ENCODE results near the gene ASPDH. TPM values are rescaled to one million over a fixed set of nuclear protein-coding genes. Genes with fewer than 3 reads are reported as not detected.

ASPDH gene
- total RNA-seq (ENCODE audit: unreplicated experiment): not detected
- long read RNA-seq: 0 reads

DNA sequence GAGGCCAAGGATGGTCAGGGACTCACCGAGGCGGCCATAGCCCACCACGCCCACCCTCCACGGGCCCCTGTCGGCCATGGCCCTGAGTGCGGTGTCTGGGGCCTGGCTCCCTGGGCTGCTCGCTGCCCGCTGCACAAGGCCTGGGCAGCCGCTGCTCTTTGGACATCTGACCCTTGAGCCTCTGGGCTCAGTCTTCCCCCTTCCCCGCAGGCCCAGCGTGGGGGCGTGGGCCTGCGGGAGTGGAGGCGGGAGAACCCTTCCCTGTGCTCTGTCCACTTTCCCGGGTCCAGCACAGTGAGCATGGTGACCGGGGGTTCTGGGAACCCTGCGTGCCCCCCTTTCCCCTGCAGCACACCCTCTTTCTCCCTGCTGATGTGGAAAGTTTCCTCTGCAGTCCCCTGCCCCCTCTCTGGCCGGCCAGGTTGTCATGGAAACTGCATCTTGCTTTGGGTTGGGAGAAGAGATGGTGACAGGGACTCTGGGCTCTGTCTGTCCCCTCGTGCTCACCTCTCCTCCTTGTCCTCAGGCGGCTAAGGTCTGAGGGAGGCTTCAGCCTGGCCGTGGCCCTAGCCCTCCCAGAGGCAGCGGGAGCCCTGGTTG, at the start of gene ASPDH:
ASPDH (minus strand) TSS at position 168 of the 600 bp plus-strand sequence; CDS start at position 78, 90 bp downstream.
- Mint-ChIP-seq H3K9me3 (ENCODE audit: unreplicated experiment) (peaks cover 15% of the 10 kb centered on the region), H3K27ac (ENCODE audit: unreplicated experiment) (no peak within 1 kb of the TSS), H3K4me1 (ENCODE audit: unreplicated experiment) (no peaks in the 10 kb centered on the region), H3K36me3 (ENCODE audit: low read depth, unreplicated experiment) (peaks cover 10% of the 10 kb centered on the region), H3K27me3 (ENCODE audit: unreplicated experiment) (peaks cover 21% of the 10 kb centered on the region), H3K4me3 (ENCODE audit: unreplicated experiment) (no peak within 1 kb of the TSS)
- no peak for DNase-seq (ENCODE audit: low spot score)
- TF ChIP-seq, protein P1, sequence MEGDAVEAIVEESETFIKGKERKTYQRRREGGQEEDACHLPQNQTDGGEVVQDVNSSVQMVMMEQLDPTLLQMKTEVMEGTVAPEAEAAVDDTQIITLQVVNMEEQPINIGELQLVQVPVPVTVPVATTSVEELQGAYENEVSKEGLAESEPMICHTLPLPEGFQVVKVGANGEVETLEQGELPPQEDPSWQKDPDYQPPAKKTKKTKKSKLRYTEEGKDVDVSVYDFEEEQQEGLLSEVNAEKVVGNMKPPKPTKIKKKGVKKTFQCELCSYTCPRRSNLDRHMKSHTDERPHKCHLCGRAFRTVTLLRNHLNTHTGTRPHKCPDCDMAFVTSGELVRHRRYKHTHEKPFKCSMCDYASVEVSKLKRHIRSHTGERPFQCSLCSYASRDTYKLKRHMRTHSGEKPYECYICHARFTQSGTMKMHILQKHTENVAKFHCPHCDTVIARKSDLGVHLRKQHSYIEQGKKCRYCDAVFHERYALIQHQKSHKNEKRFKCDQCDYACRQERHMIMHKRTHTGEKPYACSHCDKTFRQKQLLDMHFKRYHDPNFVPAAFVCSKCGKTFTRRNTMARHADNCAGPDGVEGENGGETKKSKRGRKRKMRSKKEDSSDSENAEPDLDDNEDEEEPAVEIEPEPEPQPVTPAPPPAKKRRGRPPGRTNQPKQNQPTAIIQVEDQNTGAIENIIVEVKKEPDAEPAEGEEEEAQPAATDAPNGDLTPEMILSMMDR (IDR thresholded peaks at IDR 0.05; ENCODE audit: unreplicated experiment): no peak

GRCh38 chr19:50562996-50563395, 49.3 kb upstream of the ASPDH start:
- Mint-ChIP-seq H3K27ac (ENCODE audit: unreplicated experiment) (no peak overlapping the region), H3K27me3 (ENCODE audit: unreplicated experiment) (peaks cover 25% of the 10 kb centered on the region), H3K4me1 (ENCODE audit: unreplicated experiment) (no peaks in the 10 kb centered on the region), H3K9me3 (ENCODE audit: unreplicated experiment) (peaks cover 25% of the 10 kb centered on the region), H3K4me3 (ENCODE audit: unreplicated experiment) (peak overlapping the region; percentile 25), H3K36me3 (ENCODE audit: low read depth, unreplicated experiment) (peaks cover 20% of the 10 kb centered on the region)
- DNase-seq (ENCODE audit: low spot score): no peak
- TF ChIP-seq, protein P1 (IDR thresholded peaks at IDR 0.05; ENCODE audit: unreplicated experiment): no peak

- H3K9me3 Mint-ChIP-seq (ENCODE audit: unreplicated experiment): peaks cover 28% of the 10 kb centered on the region
- peaks cover 23% of the 10 kb centered on the region for H3K36me3 Mint-ChIP-seq (ENCODE audit: low read depth, unreplicated experiment)
- DNase-seq (ENCODE audit: low spot score): no peak
- TF ChIP-seq, protein P1 (IDR thresholded peaks at IDR 0.05; ENCODE audit: unreplicated experiment): no peak
- H3K27me3 Mint-ChIP-seq (ENCODE audit: unreplicated experiment): peaks cover 25% of the 10 kb centered on the region
- H3K4me3 Mint-ChIP-seq (ENCODE audit: unreplicated experiment): no peak overlapping the region
- no peak overlapping the region for H3K27ac Mint-ChIP-seq (ENCODE audit: unreplicated experiment)
- no peaks in the 10 kb centered on the region for H3K4me1 Mint-ChIP-seq (ENCODE audit: unreplicated experiment)
Measured at GRCh38 chr19:50562329-50562728, 48.6 kb upstream of the ASPDH start.

DNA sequence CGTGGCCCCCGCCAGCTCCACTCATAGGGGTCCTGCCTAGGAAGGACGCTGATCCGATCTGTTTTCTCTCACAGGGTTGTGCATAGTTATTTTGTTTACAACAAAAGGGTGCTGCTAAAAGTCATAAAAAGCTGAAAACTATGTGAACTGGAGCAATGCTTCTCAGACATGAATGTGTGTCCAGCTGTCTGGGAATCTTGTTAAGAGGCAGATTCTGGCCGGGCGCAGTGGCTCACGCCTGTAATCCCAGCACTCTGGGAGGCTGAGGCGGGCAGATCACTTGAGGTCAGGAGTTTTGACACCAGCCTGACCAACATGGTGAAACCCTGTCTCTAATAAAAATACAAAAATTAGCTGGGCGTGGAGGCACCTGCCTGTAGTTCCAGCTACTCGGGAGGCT, 45.9 kb upstream of the ASPDH start:
- no peak overlapping the region for H3K27ac Mint-ChIP-seq (ENCODE audit: unreplicated experiment)
- H3K4me3 Mint-ChIP-seq (ENCODE audit: unreplicated experiment): no peak overlapping the region
- peaks cover 27% of the 10 kb centered on the region for H3K9me3 Mint-ChIP-seq (ENCODE audit: unreplicated experiment)
- no peak for DNase-seq (ENCODE audit: low spot score)
- TF ChIP-seq, protein P1 (IDR thresholded peaks at IDR 0.05; ENCODE audit: unreplicated experiment): no peak
- peaks cover 17% of the 10 kb centered on the region for H3K27me3 Mint-ChIP-seq (ENCODE audit: unreplicated experiment)
- H3K36me3 Mint-ChIP-seq (ENCODE audit: low read depth, unreplicated experiment): peaks cover 20% of the 10 kb centered on the region
- H3K4me1 Mint-ChIP-seq (ENCODE audit: unreplicated experiment): no peaks in the 10 kb centered on the region

- Mint-ChIP-seq H3K4me1 (ENCODE audit: unreplicated experiment) (no peaks in the 10 kb centered on the region), H3K27ac (ENCODE audit: unreplicated experiment) (no peak overlapping the region)
- TF ChIP-seq, protein P1 (IDR thresholded peaks at IDR 0.05; ENCODE audit: unreplicated experiment): no peak
Measured at GRCh38 chr19:50558449-50558848, 44.7 kb upstream of the ASPDH start.

More at GRCh38 chr19:50558449-50558848, 44.7 kb upstream of the ASPDH start:
- H3K9me3 Mint-ChIP-seq (ENCODE audit: unreplicated experiment): peaks cover 23% of the 10 kb centered on the region
- H3K27me3 Mint-ChIP-seq (ENCODE audit: unreplicated experiment): peaks cover 13% of the 10 kb centered on the region
- DNase-seq (ENCODE audit: low spot score): no peak
- H3K4me3 Mint-ChIP-seq (ENCODE audit: unreplicated experiment): no peak overlapping the region
- H3K36me3 Mint-ChIP-seq (ENCODE audit: low read depth, unreplicated experiment): peaks cover 14% of the 10 kb centered on the region
